Ramos (cell line): ENCODE results near the gene CARS2.
"Not testable (repeated sequence)": the region's sequence is repeated elsewhere in the genome, so short reads cannot be mapped to it uniquely, and the experiment has no call there.

Source experiments
- in situ Hi-C: fragments of 300-500 bp; cut with MboI; formaldehyde crosslinking; loops from one replicate; pipeline ENCODE4 v1.14.3; 2022; ENCODE audit warnings: low sequenced_read_pairs; ENCODE audit not compliant: unreplicated experiment

Gene CARS2, protein sequence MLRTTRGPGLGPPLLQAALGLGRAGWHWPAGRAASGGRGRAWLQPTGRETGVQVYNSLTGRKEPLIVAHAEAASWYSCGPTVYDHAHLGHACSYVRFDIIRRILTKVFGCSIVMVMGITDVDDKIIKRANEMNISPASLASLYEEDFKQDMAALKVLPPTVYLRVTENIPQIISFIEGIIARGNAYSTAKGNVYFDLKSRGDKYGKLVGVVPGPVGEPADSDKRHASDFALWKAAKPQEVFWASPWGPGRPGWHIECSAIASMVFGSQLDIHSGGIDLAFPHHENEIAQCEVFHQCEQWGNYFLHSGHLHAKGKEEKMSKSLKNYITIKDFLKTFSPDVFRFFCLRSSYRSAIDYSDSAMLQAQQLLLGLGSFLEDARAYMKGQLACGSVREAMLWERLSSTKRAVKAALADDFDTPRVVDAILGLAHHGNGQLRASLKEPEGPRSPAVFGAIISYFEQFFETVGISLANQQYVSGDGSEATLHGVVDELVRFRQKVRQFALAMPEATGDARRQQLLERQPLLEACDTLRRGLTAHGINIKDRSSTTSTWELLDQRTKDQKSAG

DNA sequence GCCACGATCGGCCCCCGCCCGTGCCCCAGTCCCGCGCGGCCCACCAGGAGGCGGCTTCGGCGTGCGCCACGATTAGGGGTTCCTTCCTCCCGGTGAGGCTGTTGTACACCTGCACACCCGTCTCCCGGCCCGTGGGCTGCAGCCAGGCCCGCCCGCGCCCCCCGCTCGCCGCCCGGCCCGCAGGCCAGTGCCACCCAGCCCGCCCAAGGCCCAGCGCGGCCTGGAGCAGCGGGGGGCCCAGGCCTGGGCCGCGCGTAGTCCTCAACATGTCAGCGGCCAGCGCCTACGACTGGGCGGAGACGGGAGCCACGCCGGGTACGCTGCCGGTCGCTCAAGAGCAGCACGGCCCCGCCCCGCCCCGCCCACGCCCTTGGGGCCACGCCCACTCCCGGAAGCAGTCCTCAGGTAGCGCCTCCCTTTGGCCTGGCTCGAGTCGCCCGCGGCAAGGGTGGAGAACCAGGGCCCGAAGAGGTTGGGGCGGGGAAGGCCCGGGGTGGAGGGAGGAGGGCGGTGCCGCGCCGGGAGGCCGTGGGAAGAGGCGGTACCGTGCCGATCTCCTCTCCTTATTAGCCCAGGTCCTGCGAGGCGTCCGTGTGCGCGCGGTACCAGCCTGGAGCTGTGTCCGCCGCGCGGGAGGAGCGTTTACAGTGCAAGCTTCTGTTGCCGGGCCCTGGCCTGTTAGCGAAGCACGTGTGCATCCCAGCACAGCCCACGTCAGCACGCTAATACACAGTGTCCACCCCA is at the start of gene CARS2:
TSS of gene CARS2 (minus strand) at position 291 of the 744 bp plus-strand sequence. CDS start at position 268, 23 bp downstream.
- in situ Hi-C loops: loop anchor here (25.0 kb wide), 2 partner anchors 206 to 481 kb away; partner anchors contain the start of gene ANKRD10

GRCh38 chr13:110748271-110748670 is 42.4 kb upstream of the CARS2 start:
- in situ Hi-C loops: no loop called here

DNA sequence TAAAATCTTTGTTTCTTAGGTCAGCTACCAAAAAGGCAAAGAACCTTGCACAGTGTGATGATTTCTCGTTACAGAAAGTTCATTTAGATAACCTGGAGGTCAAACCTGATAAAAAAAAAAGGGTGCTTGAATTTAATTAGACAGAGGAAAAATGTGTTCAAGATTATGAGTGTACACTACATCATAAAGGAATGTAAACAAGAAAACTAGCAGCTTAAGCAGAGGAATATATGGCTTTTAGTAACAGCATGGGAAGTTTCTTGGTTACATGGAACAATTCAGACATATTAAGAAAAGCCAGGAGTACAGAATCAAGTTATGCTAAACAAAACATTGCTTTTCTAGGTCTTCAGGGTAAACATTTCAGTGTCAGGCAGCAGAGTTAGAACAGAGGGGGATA is 40.5 kb upstream of the CARS2 start:
- in situ Hi-C loops: no loop called here

DNA sequence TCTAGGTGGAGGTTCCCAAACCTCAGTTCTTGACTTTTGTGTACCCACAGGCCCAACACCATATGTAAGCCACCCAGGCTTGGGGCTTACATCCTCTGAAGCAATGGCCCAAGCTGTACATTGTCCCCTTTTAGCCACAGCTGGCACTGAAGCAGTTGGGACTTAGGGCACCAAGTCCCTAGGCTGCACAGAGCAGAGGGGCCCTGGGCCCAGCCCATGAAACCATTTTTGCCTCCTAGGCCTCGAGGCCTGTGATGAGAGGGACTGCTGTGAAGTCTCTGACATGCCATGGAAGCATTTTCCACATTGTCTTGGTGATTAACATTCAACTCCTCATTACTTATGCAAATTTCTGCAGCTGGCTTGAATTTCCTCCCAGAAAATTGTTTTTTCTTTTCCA is 37.8 kb upstream of the CARS2 start:
- in situ Hi-C loops: no loop called here

DNA sequence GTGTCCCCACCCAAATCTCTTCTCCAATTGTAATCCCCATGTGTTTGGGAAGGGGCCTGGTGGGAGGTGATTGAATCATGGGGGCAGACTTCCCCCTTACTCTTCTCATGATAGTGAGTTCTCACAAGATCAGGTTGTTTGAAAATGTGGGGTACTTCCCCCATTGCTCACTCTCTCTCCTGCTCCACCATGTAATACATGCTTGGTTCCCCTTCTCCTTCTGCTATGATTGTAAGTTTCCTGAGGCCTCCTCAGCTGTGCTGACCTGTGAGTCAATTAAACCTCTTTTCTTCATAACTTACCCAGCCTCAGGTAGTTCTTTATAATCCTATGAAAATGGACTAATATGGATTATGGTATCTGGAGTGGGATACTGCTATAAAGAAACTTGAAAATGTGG is 31.6 kb upstream of the CARS2 start:
- in situ Hi-C loops: no loop called here

DNA sequence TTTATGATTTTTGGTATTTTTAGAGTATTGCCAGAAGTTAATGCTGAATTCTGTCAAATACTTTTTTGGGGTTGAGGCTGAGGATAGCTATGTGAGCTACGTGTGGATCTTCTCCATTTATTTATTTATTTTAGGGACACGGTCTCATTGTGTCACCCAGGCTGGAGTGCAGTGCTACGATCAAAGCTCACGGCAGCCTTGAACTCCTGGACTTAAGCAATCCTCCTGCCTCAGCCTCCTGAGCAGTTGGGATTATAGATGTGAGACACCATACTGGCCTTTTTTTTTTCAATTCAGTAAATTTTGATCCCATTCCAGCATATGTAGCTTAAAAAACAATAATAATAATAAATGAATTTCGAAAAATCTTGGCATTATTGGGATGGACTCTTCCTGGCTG is 28.6 kb upstream of the CARS2 start:
- in situ Hi-C loops: no loop called here

DNA sequence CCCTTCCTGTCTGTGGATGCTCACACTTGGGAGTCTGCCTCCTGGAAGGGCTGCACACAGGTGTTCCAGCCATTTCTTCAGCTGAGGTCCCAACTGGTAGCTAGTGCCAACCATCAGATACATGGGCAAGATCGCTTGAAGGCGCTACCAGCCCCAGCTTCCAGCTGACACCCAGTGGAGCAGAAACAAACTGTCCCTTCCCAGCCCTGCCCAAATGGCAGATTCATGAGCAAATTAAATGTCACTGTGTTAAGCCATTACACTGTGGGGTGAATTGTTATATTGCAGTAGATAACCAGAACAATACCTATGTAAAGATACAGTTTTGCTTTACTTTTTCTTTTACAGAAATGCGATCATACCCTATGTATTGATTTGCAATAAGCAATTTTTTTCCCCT is 25.2 kb upstream of the CARS2 start:
- in situ Hi-C loops: no loop called here

GRCh38 chr13:110726726-110727125 is 20.8 kb upstream of the CARS2 start:
- in situ Hi-C loops: no loop called here

DNA sequence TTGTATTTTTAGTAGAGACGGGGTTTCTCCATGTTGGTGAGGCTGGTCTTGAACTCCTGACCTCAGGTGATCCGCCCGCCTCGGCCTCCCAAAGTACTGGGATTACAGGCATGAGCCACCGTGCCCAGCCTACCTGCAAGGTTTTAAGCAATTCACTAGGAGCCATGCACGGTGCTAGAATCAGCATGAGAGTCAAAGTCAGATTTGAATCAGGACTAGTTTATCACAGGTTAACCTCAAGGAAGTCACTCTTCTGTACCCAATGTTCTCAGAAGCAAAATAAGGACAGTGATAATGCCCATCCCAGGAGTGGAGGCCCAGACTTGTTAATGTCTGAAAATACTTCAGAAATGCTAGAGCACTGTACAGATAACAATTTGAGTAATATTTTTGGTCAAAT is 20.2 kb upstream of the CARS2 start:
- in situ Hi-C loops: not testable (repeated sequence)

- in situ Hi-C loops: loop anchor here (25.0 kb wide), 2 partner anchors 189 to 464 kb away; partner anchors contain the start of gene ANKRD10
Measured at GRCh38 chr13:110723598-110723997, 17.7 kb upstream of the CARS2 start.

GRCh38 chr13:110722971-110723370 is 17.1 kb upstream of the CARS2 start:
- in situ Hi-C loops: loop anchor here (25.0 kb wide), 2 partner anchors 189 to 464 kb away; partner anchors contain the start of gene ANKRD10

GRCh38 chr13:110719036-110719710 is 13.3 kb upstream of the CARS2 start:
- in situ Hi-C loops: loop anchor here (25.0 kb wide), 2 partner anchors 193 to 468 kb away; partner anchors contain the start of gene ANKRD10

DNA sequence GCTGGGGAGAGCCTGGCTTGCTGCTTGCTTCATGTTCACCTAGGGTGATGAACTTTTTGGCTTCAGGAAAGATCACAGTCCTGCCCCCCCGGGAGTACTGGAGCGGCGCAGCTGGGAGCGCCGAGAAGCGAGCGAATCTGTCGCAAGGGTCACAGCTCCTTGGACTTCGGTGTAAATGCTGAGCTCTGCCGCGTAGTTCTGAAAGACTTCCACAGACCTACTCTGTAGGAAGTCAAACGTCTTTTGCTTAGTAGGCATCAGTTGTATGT is 10.3 kb upstream of the CARS2 start:
- in situ Hi-C loops: loop anchor here (25.0 kb wide), 2 partner anchors 196 to 471 kb away; partner anchors contain the start of gene ANKRD10

GRCh38 chr13:110715395-110716246 is 9.7 kb upstream of the CARS2 start:
- in situ Hi-C loops: loop anchor here (25.0 kb wide), 2 partner anchors 197 to 472 kb away; partner anchors contain the start of gene ANKRD10

DNA sequence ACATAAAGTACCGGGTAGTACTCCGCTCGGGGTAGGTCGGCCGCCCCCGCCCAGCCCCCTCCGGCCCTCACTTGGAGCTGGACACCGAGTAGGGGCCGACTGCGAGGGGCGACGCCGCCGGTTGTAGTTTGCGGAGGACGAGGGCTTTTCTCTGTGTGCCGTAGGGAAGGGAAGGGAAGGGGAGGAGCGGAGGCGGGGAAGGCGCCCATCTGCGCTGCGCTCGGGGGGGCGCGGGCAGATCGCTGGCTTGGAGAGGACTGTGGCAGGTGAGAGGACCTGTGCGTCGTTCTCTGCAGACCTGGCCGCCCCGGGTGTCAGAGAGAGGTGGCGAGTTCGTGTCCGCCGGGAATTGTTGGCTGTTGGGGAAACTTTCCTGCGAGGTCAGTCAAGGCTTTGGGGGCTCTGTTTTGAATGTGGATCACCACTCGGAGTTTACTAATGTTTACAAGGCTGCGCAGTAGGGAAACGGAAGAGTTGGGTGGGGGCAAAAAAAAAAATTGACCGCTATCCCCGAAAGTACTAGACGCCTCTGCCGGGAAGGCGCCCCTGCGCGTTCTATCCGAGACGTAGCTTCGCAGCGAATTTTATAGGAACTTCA is 9.0 kb upstream of the CARS2 start:
- in situ Hi-C loops: loop anchor here (25.0 kb wide), 2 partner anchors 197 to 472 kb away; partner anchors contain the start of gene ANKRD10

- in situ Hi-C loops: loop anchor here (25.0 kb wide), 2 partner anchors 198 to 473 kb away; partner anchors contain the start of gene ANKRD10
Measured at GRCh38 chr13:110713981-110714796, 8.3 kb upstream of the CARS2 start.

- in situ Hi-C loops: loop anchor here (25.0 kb wide), 2 partner anchors 199 to 474 kb away; partner anchors contain the start of gene ANKRD10
Measured at GRCh38 chr13:110713642-110713952, 7.7 kb upstream of the CARS2 start, which contains the start of gene ING1. Gene ING1 (plus strand): TSS chr13:110713700. CDS start chr13:110714150, 450 bp downstream.
